Urothelium cell line (cell line): Measurements from ENCODE around the gene MKRN2OS.
"Not testable (repeated sequence)": the region's sequence is repeated elsewhere in the genome, so short reads cannot be mapped to it uniquely, and the experiment has no call there.

Experiments
- DNase-seq: peaks from one replicate; pipeline ENCODE4 v3.0.0; 2011; ENCODE audit warnings: low spot score, mixed read lengths
- FAIRE-seq: peaks from 2 replicates; lab custom pipeline; 2011; peaks lifted over from hg19 to GRCh38; lab: Jason Lieb, UNC

MKRN2OS gene

GRCh38 chr3:12562451-12562850 lies 17.2 kb upstream of the MKRN2OS start:
- FAIRE-seq (no peak), DNase-seq (no peak)

- FAIRE-seq (no peak), DNase-seq (no peak)
Measured at GRCh38 chr3:12561397-12561796, 16.1 kb upstream of the MKRN2OS start.

GRCh38 chr3:12560505-12561190 lies 15.3 kb upstream of the MKRN2OS start:
- FAIRE-seq (no peak), DNase-seq (no peak)

GRCh38 chr3:12559520-12559919 lies 14.2 kb upstream of the MKRN2OS start:
- FAIRE-seq, result no peak
- no peak for DNase-seq

GRCh38 chr3:12558706-12559105 lies 13.4 kb upstream of the MKRN2OS start:
- no peak for FAIRE-seq
- no peak for DNase-seq

- DNase-seq (no peak), FAIRE-seq (no peak)
Measured at GRCh38 chr3:12557473-12558100, 12.3 kb upstream of the MKRN2OS start.

GRCh38 chr3:12556690-12557472 lies 11.6 kb upstream of the MKRN2OS start, which contains the start of gene MKRN2:
Gene MKRN2, plus strand, starts transcription at chr3:12557087. Its CDS starts 64 bp downstream, at chr3:12557151.
- DNase-seq, result peak; percentile 92
- peak; percentile 94 for FAIRE-seq

- DNase-seq, result no peak
- FAIRE-seq, result no peak
Measured at GRCh38 chr3:12556314-12556689, 11.0 kb upstream of the MKRN2OS start.

- DNase-seq, result peak; percentile 42
- no peak for FAIRE-seq
Measured at GRCh38 chr3:12553921-12554391, 8.7 kb upstream of the MKRN2OS start.

GRCh38 chr3:12549971-12550760 lies 4.9 kb upstream of the MKRN2OS start:
- DNase-seq (no peak), FAIRE-seq (no peak)

GRCh38 chr3:12544652-12545472 lies 437 bp downstream of the MKRN2OS start:
- DNase-seq, result no peak
- no peak for FAIRE-seq

- not testable (repeated sequence) for FAIRE-seq, DNase-seq
Measured at GRCh38 chr3:12543497-12543896, 1.8 kb downstream of the MKRN2OS start.

- peak; percentile 21 for DNase-seq
- FAIRE-seq, result no peak
Measured at GRCh38 chr3:12541625-12542024, 3.7 kb downstream of the MKRN2OS start.

- FAIRE-seq, result no peak
- no peak for DNase-seq
Measured at GRCh38 chr3:12536423-12536822, 8.9 kb downstream of the MKRN2OS start.

- no peak for DNase-seq
- FAIRE-seq, result no peak
Measured at GRCh38 chr3:12532182-12532581, 13.1 kb downstream of the MKRN2OS start.

GRCh38 chr3:12527757-12528143 lies 17.5 kb downstream of the MKRN2OS start:
- no peak for DNase-seq
- no peak for FAIRE-seq

- no peak for DNase-seq
Measured at GRCh38 chr3:12522721-12523120, 22.6 kb downstream of the MKRN2OS start.

GRCh38 chr3:12521010-12521409 lies 24.3 kb downstream of the MKRN2OS start:
- DNase-seq (no peak), FAIRE-seq (no peak)

More at GRCh38 chr3:12522721-12523120, 22.6 kb downstream of the MKRN2OS start:
- no peak for FAIRE-seq

- DNase-seq, result no peak
- no peak for FAIRE-seq
Measured at GRCh38 chr3:12518261-12519028, 26.9 kb downstream of the MKRN2OS start.
